GM18519 (cell line): ENCODE data around the gene SLC16A3.
"Not testable (repeated sequence)": the region's sequence is repeated elsewhere in the genome, so short reads cannot be mapped to it uniquely, and the experiment has no call there.

Source experiments
- ATAC-seq: cut with Tn5 transposase; IDR thresholded peaks from one replicate; pipeline ENCODE4 v1.9.1; 2021; ENCODE audit warnings: mild to moderate bottlenecking, moderate library complexity; ENCODE audit not compliant: unreplicated experiment, low FRiP score

Gene SLC16A3

GRCh38 chr17:82228842-82229697, at the start of gene SLC16A3:
Gene SLC16A3 (plus strand): TSS chr17:82229042. CDS start chr17:82236009, 6,967 bp downstream.
- ATAC-seq: peak; percentile 29

GRCh38 chr17:82179412-82179811, 49.4 kb upstream of the SLC16A3 start:
- ATAC-seq: no peak

- no peak for ATAC-seq
Measured at GRCh38 chr17:82179946-82180475, 48.8 kb upstream of the SLC16A3 start.

- no peak for ATAC-seq
Measured at GRCh38 chr17:82180776-82181528, 47.9 kb upstream of the SLC16A3 start.

GRCh38 chr17:82184761-82185160, 44.1 kb upstream of the SLC16A3 start:
- ATAC-seq: no peak

GRCh38 chr17:82186221-82186620, 42.6 kb upstream of the SLC16A3 start:
- ATAC-seq: no peak

- no peak for ATAC-seq
Measured at GRCh38 chr17:82187500-82187899, 41.3 kb upstream of the SLC16A3 start.

GRCh38 chr17:82188001-82188961, 40.6 kb upstream of the SLC16A3 start:
- ATAC-seq: no peak

GRCh38 chr17:82193050-82193449, 35.8 kb upstream of the SLC16A3 start:
- ATAC-seq: not testable (repeated sequence)

- no peak for ATAC-seq
Measured at GRCh38 chr17:82193520-82194220, 35.2 kb upstream of the SLC16A3 start.

GRCh38 chr17:82194765-82195164, 34.1 kb upstream of the SLC16A3 start:
- no peak for ATAC-seq

- ATAC-seq: no peak
Measured at GRCh38 chr17:82195675-82196672, 32.9 kb upstream of the SLC16A3 start.

- no peak for ATAC-seq
Measured at GRCh38 chr17:82198092-82198491, 30.8 kb upstream of the SLC16A3 start.

- no peak for ATAC-seq
Measured at GRCh38 chr17:82199496-82199895, 29.3 kb upstream of the SLC16A3 start.

- no peak for ATAC-seq
Measured at GRCh38 chr17:82200135-82200534, 28.7 kb upstream of the SLC16A3 start.

- no peak for ATAC-seq
Measured at GRCh38 chr17:82200743-82201497, 27.9 kb upstream of the SLC16A3 start.

- ATAC-seq: no peak
Measured at GRCh38 chr17:82201498-82201910, 27.3 kb upstream of the SLC16A3 start.

GRCh38 chr17:82202981-82203380, 25.9 kb upstream of the SLC16A3 start:
- no peak for ATAC-seq
